Stimulated activated CD4-positive, alpha-beta T cell treated with anti-CD3 and anti-CD28 coated beads, Interleukin-15, amount 100 ng/mL, for 48 hours (primary cell): Measurements from ENCODE around the gene SORL1.

ENCODE experiments used
- DNase-seq, 2 donors: peaks; one replicate each; pipeline ENCODE4 v3.0.0-alpha.2; 2020; ENCODE audit warnings: low read depth in 2 of 2

The SORL1 gene

GRCh38 chr11:121426476-121427399 lies 25.4 kb upstream of the SORL1 start:
- DNase-seq: no peak

- no peak for DNase-seq
These were observed 24.7 kb upstream of the SORL1 start for GRCh38 chr11:121427400-121427744.

- DNase-seq: no peak
These were observed 22.6 kb upstream of the SORL1 start for GRCh38 chr11:121429556-121429955.

GRCh38 chr11:121431820-121432526 lies 20.1 kb upstream of the SORL1 start:
- DNase-seq: no peak

GRCh38 chr11:121435132-121435531 lies 17.0 kb upstream of the SORL1 start:
- no peak for DNase-seq

GRCh38 chr11:121435551-121436511 lies 16.3 kb upstream of the SORL1 start:
- no peak for DNase-seq

- DNase-seq: no peak
These were observed 15.0 kb upstream of the SORL1 start for GRCh38 chr11:121437018-121437685.

GRCh38 chr11:121437686-121438078 lies 14.4 kb upstream of the SORL1 start:
- no peak for DNase-seq

- DNase-seq: no peak
These were observed 12.8 kb upstream of the SORL1 start for GRCh38 chr11:121439337-121439736.

GRCh38 chr11:121439759-121440158 lies 12.4 kb upstream of the SORL1 start:
- DNase-seq: no peak

- DNase-seq: no peak
These were observed 10.6 kb upstream of the SORL1 start for GRCh38 chr11:121441521-121441920.

- no peak for DNase-seq
These were observed 8.3 kb upstream of the SORL1 start for GRCh38 chr11:121443688-121444275.

- DNase-seq: no peak
These were observed 7.6 kb upstream of the SORL1 start for GRCh38 chr11:121444526-121444925.

- no peak for DNase-seq
These were observed 6.9 kb upstream of the SORL1 start for GRCh38 chr11:121445071-121445768.

GRCh38 chr11:121446752-121447156 lies 5.4 kb upstream of the SORL1 start:
- DNase-seq: no peak

- DNase-seq: no peak
These were observed 4.1 kb upstream of the SORL1 start for GRCh38 chr11:121448011-121448410.

- DNase-seq: no peak
These were observed 3.6 kb upstream of the SORL1 start for GRCh38 chr11:121448431-121448941.

GRCh38 chr11:121449123-121449522 lies 3.0 kb upstream of the SORL1 start:
- DNase-seq: no peak

GRCh38 chr11:121449626-121450025 lies 2.5 kb upstream of the SORL1 start:
- DNase-seq: no peak

GRCh38 chr11:121450401-121450800 lies 1.7 kb upstream of the SORL1 start:
- DNase-seq: no peak
